ENCODE results near the gene ZBTB7B.

ZBTB7B gene

GRCh38 chr1:154989195-154989860 lies 13.3 kb upstream of the ZBTB7B start:
- DNase-seq: no peak

GRCh38 chr1:154990276-154990675 lies 12.3 kb upstream of the ZBTB7B start:
- DNase-seq: no peak

- DNase-seq: peak; percentile 28
Observed at GRCh38 chr1:154992721-154993571, 9.7 kb upstream of the ZBTB7B start.

- no peak for DNase-seq
Observed at GRCh38 chr1:154993572-154994268, 8.9 kb upstream of the ZBTB7B start, which contains the start of gene LENEP. Gene LENEP (plus strand): TSS chr1:154993586. CDS start chr1:154993608, 22 bp downstream.

GRCh38 chr1:154994269-154994587 lies 8.4 kb upstream of the ZBTB7B start:
- DNase-seq: no peak

GRCh38 chr1:154994591-154994990 lies 8.0 kb upstream of the ZBTB7B start:
- no peak for DNase-seq

GRCh38 chr1:154995301-154995983 lies 7.2 kb upstream of the ZBTB7B start:
- DNase-seq: peak; percentile 55

GRCh38 chr1:154996966-154997701 lies 5.5 kb upstream of the ZBTB7B start:
- DNase-seq: no peak

GRCh38 chr1:154998201-154998780 lies 4.3 kb upstream of the ZBTB7B start:
- DNase-seq: no peak

GRCh38 chr1:154998818-154999570 lies 3.6 kb upstream of the ZBTB7B start:
- DNase-seq: peak; percentile 91

- peak; percentile 65 for DNase-seq
Observed at GRCh38 chr1:154999571-155000410, 2.8 kb upstream of the ZBTB7B start.

- no peak for DNase-seq
Observed at GRCh38 chr1:155000411-155000725, 2.2 kb upstream of the ZBTB7B start.

- peak; percentile 84 for DNase-seq
Observed at GRCh38 chr1:155000726-155001424, 1.7 kb upstream of the ZBTB7B start.

- peak; percentile 84 for DNase-seq
Observed at GRCh38 chr1:155001425-155001674, 1.3 kb upstream of the ZBTB7B start.

GRCh38 chr1:155001675-155002463 lies 733 bp upstream of the ZBTB7B start:
- DNase-seq: peak; percentile 97

- peak; percentile 37 for DNase-seq
Observed at GRCh38 chr1:155003227-155003765, 694 bp downstream of the ZBTB7B start.

GRCh38 chr1:155003766-155004351 lies 1.3 kb downstream of the ZBTB7B start:
- DNase-seq: peak; percentile 38

GRCh38 chr1:155004352-155005075 lies 1.9 kb downstream of the ZBTB7B start:
- DNase-seq: no peak

Data from NCI-H2171 treated with DMSO at 0.1 percent for 48 hours (cell line).